Endothelial cell of umbilical vein (primary cell): ENCODE results near the gene USF1. TPM values are rescaled to one million over a fixed set of nuclear protein-coding genes. Genes with fewer than 3 reads are reported as not detected.

Experiments
- BruUV-seq: library from RNA; stranded (reverse); fragments of 400-500 nt; replicated peaks from 2 replicates; lab custom pipeline; 2021; lab: Mats Ljungman, UMichigan
- CTCF ChIA-PET: fragments of 300-600, 350-600 bp; sonication (Branson Sonifier 250); formaldehyde crosslinking; loops from one replicate; lab custom pipeline; 2021; ENCODE audit warnings: antibody characterized with exemption, inconsistent platforms; lab: Charles Lee
- POLR2A ChIA-PET: fragments of 300-600, 350-600 bp; sonication (Branson Sonifier 250); formaldehyde crosslinking; loops from one replicate; lab custom pipeline; 2021; ENCODE audit warnings: antibody characterized with exemption, inconsistent platforms; lab: Charles Lee
- DNase-seq: peaks from one replicate; pipeline ENCODE4 v3.0.0-alpha.2; 2011; ENCODE audit warnings: low read depth, low spot score
- FAIRE-seq: peaks from 2 replicates; lab custom pipeline; 2011; peaks lifted over from hg19 to GRCh38; lab: Jason Lieb, UNC
- H2AFZ ChIP-seq: 2 replicates; pipeline ENCODE4 v1.6.0; 2012; ENCODE audit warnings: low read depth, low read length, control low read depth, inconsistent platforms
- H3K27ac ChIP-seq: 2 replicates; pipeline ENCODE4 v1.5.1; 2011; ENCODE audit warnings: low read depth, mild to moderate bottlenecking, control low read depth, low read length, moderate library complexity; ENCODE audit not compliant: insufficient read depth
- H3K27me3 ChIP-seq, 2 experiments: 2 replicates each; pipeline versions ENCODE4 v1.6.0 to v1.6.1; 2011; ENCODE audit warnings: low read length in 2 of 2, mixed read lengths in 1 of 2; ENCODE audit not compliant: control insufficient read depth in 2 of 2, insufficient read depth in 2 of 2
- H3K36me3 ChIP-seq, 2 experiments: 2 replicates in 1 of 2; 3 replicates in 1 of 2; pipeline ENCODE4 v1.5.1; 2011; ENCODE audit warnings: low read length in 2 of 2, mild to moderate bottlenecking in 1 of 2, moderate library complexity in 1 of 2; ENCODE audit not compliant: control insufficient read depth in 2 of 2, insufficient read depth in 2 of 2; ENCODE audit errors: extremely low read depth in 1 of 2
- H3K4me1 ChIP-seq: 3 replicates; pipeline ENCODE4 v1.5.1; 2011; ENCODE audit warnings: mild to moderate bottlenecking, low read length; ENCODE audit not compliant: control insufficient read depth, insufficient read depth; ENCODE audit errors: extremely low read depth
- H3K4me2 ChIP-seq: 2 replicates; pipeline ENCODE4 v1.6.1; 2011; ENCODE audit warnings: low read length, control low read depth, mixed read lengths; ENCODE audit not compliant: insufficient read depth
- H3K4me3 ChIP-seq, 3 experiments: fragments of 200-600 bp in 1 of 3; sonication (generic), shearing (Covaris generic) in 1 of 3; replicated peaks in 1 of 3; 2 replicates each; pipeline ENCODE4 v1.5.1; 2011 to 2016; ENCODE audit warnings: control low read depth in 3 of 3, low read length in 3 of 3, mild to moderate bottlenecking in 2 of 3, inconsistent platforms in 1 of 3, low read depth in 1 of 3, moderate library complexity in 1 of 3; ENCODE audit not compliant: insufficient read depth in 1 of 3
- H3K79me2 ChIP-seq: 2 replicates; pipeline ENCODE4 v1.6.0; 2012; ENCODE audit warnings: low read length, inconsistent platforms; ENCODE audit not compliant: control insufficient read depth, insufficient read depth
- H3K9ac ChIP-seq: replicated peaks from 2 replicates; pipeline ENCODE3; 2011; ENCODE audit warnings: low read length, control low read depth; ENCODE audit not compliant: insufficient read depth; ENCODE audit errors: extremely low read depth
- H3K9me1 ChIP-seq: replicated peaks from 3 replicates; pipeline ENCODE4 v1.6.0; 2011; ENCODE audit warnings: mild to moderate bottlenecking, low read length; ENCODE audit not compliant: control insufficient read depth, insufficient read depth; ENCODE audit errors: extremely low read depth
- H3K9me3 ChIP-seq: replicated peaks from 2 replicates; pipeline ENCODE4 v1.5.1; 2012; ENCODE audit warnings: low read length, inconsistent platforms; ENCODE audit not compliant: control insufficient read depth, insufficient read depth
- H4K20me1 ChIP-seq: replicated peaks from 2 replicates; pipeline ENCODE3; 2011; ENCODE audit warnings: mild to moderate bottlenecking, low read length; ENCODE audit not compliant: control insufficient read depth, insufficient read depth; ENCODE audit errors: extremely low read depth
- EZH2 ChIP-seq: IDR thresholded peaks from 2 replicates; pipeline ENCODE4 v1.6.1; 2012; ENCODE audit warnings: borderline replicate concordance, low read depth, mild to moderate bottlenecking, moderate library complexity, low read length, inconsistent platforms; ENCODE audit not compliant: severe bottlenecking
- FOS ChIP-seq: IDR thresholded peaks from 2 replicates; pipeline ENCODE4 v1.6.1; 2011; ENCODE audit warnings: mild to moderate bottlenecking, low read length, moderate library complexity, borderline replicate concordance; ENCODE audit not compliant: insufficient read depth
- GATA2 ChIP-seq: IDR thresholded peaks from 2 replicates; pipeline ENCODE4 v1.7.0; 2011; ENCODE audit warnings: low read depth, mild to moderate bottlenecking, moderate library complexity, mixed read lengths, low read length; ENCODE audit not compliant: insufficient read length, insufficient read depth
- JUN ChIP-seq: IDR thresholded peaks from 2 replicates; pipeline ENCODE4 v1.6.1; 2011; ENCODE audit warnings: borderline replicate concordance, low read depth; ENCODE audit not compliant: insufficient read length, insufficient read depth
- MYC ChIP-seq: IDR thresholded peaks from one replicate; pipeline ENCODE4 v1.6.1; 2011; ENCODE audit warnings: mild to moderate bottlenecking, low read depth, low read length
- POLR2A ChIP-seq: IDR thresholded peaks from 2 replicates; pipeline ENCODE4 v1.6.1; 2012; ENCODE audit warnings: low read depth, mild to moderate bottlenecking, control low read depth, low read length
- POLR2AphosphoS5 ChIP-seq: IDR thresholded peaks from 2 replicates; pipeline ENCODE4 v1.6.1; 2012; ENCODE audit warnings: low read depth, mild to moderate bottlenecking, control low read depth, low read length, moderate library complexity; ENCODE audit not compliant: insufficient read depth
- dilution Hi-C: fragments of 300-500 bp; cut with MboI; formaldehyde crosslinking; loops from one replicate; pipeline ENCODE4 v1.15.0; 2019; ENCODE audit warnings: low sequenced_read_pairs; ENCODE audit not compliant: extremely low pct_ligation_motif_present
- intact Hi-C: fragments of 100-400 bp; cut with micrococcal nuclease; formaldehyde crosslinking; loops from one replicate; pipeline ENCODE4 v1.10.0; 2022
- polyA plus RNA-seq, 4 experiments: library from polyadenylated mRNA; depleted of rRNA in 3 of 4; stranded (reverse) in 3 of 4; unstranded in 1 of 4; fragments of >200 nt; gene quantifications; 2 replicates each; pipeline versions ENCODE4 v1.2.1 to v1.2.3, GENCODE V29; 2011 to 2012; ENCODE audit warnings: missing spikeins in 1 of 4
- total RNA-seq: library from RNA; stranded (reverse); gene quantifications from 2 replicates; pipeline ENCODE4 v1.2.3, GENCODE V29; 2021
- TF ChIP-seq, protein P1 (sequence below), 2 donors: IDR thresholded peaks; 1 replicate in 1 of 2; 2 replicates in 1 of 2; pipeline ENCODE4 v1.5.1; 2011; ENCODE audit warnings: low read length in 2 of 2, mild to moderate bottlenecking in 2 of 2, moderate library complexity in 2 of 2, control low read depth in 1 of 2, inconsistent platforms in 1 of 2, low read depth in 1 of 2; ENCODE audit not compliant: insufficient read depth in 1 of 2; ENCODE audit errors: extremely low read depth in 1 of 2
- TF ChIP-seq, protein P2 (sequence below): IDR thresholded peaks from 2 replicates; pipeline ENCODE4 v1.6.1; 2011; ENCODE audit not compliant: insufficient read depth, insufficient read length

The USF1 gene
- total and polyA plus RNA-seq, 2 donors (not counting 3 experiments of a cell fraction or from before 2014, with no cell fraction given) = 53.4 to 56.7 TPM

DNA sequence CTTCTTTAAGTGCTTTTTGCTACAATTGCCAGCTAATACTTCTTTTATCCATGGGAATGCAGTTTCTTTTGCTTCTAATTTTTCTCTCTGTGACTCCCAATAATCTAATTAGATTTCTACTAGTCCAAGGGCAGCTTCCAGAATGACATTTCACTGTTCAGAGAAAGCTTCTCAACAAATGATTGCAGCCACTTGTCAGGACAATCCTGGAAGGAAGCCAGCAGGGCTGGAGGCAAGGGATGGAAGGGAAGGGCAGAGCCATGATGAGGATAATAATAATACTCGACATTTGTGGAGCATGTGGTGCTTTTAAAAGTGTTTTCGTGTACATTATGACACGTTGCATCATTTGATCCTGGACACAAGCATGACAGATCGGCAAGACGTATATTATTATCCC lies 44.3 kb downstream of the USF1 start:
- dilution Hi-C loops (no loop called here), intact Hi-C loops (no loop called here)
- BruUV-seq = no TSS peak
- Histone ChIP-seq H3K4me2 (no peak overlapping the region), H3K27me3 (no peaks in the 10 kb centered on the region), H3K27ac (no peak overlapping the region), H3K9ac (no peak overlapping the region), H3K9me1 (no peaks in the 10 kb centered on the region), H3K36me3 (peaks cover 10 to 30% of the 10 kb centered on the region in 2 experiments), H3K79me2 (peaks cover 7% of the 10 kb centered on the region), H3K9me3 (no peaks in the 10 kb centered on the region), H3K4me3 (no peak overlapping the region), H4K20me1 (no peaks in the 10 kb centered on the region), H3K4me1 (peaks cover 13% of the 10 kb centered on the region), H2AFZ (no peak overlapping the region)
- no peak for TF ChIP-seq MYC
- no peak for TF ChIP-seq POLR2AphosphoS5
- TF ChIP-seq GATA2 = no peak
- no peak for TF ChIP-seq FOS
- TF ChIP-seq JUN = no peak
- TF ChIP-seq, protein P1, sequence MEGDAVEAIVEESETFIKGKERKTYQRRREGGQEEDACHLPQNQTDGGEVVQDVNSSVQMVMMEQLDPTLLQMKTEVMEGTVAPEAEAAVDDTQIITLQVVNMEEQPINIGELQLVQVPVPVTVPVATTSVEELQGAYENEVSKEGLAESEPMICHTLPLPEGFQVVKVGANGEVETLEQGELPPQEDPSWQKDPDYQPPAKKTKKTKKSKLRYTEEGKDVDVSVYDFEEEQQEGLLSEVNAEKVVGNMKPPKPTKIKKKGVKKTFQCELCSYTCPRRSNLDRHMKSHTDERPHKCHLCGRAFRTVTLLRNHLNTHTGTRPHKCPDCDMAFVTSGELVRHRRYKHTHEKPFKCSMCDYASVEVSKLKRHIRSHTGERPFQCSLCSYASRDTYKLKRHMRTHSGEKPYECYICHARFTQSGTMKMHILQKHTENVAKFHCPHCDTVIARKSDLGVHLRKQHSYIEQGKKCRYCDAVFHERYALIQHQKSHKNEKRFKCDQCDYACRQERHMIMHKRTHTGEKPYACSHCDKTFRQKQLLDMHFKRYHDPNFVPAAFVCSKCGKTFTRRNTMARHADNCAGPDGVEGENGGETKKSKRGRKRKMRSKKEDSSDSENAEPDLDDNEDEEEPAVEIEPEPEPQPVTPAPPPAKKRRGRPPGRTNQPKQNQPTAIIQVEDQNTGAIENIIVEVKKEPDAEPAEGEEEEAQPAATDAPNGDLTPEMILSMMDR (IDR thresholded peaks at IDR 0.05; ENCODE audit: extremely low read depth in 1 of 2, insufficient read depth in 1 of 2, low read depth in 1 of 2, low read length in 2 of 2) = no peak
- no peak for TF ChIP-seq POLR2A
- TF ChIP-seq EZH2 = no peak
- TF ChIP-seq, protein P2, sequence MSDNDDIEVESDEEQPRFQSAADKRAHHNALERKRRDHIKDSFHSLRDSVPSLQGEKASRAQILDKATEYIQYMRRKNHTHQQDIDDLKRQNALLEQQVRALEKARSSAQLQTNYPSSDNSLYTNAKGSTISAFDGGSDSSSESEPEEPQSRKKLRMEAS = no peak
- ChIA-PET POLR2A (no interaction called here), CTCF (interaction anchor here (3.5 kb wide), 1 partner anchor 96 kb away, joined by 9 read pairs; the partner anchor contains the start of gene KLHDC9)
- DNase-seq (no peak), FAIRE-seq (peak; percentile 37)
